Neural cell (in vitro differentiated cells): ENCODE data around the gene PALB2. TPM values are rescaled to one million over a fixed set of nuclear protein-coding genes. Genes with fewer than 3 reads are reported as not detected.

Experiments
- H2AFZ ChIP-seq: fragments of 200-600, 300-800 bp; sonication (generic), shearing (Covaris generic); 2 replicates; pipeline ENCODE4 v1.6.0; 2014; ENCODE audit warnings: low read depth, mild to moderate bottlenecking, antibody characterized with exemption, low read length, moderate library complexity
- H3F3A ChIP-seq: fragments of 200-600 bp; shearing (Covaris generic); 2 replicates; pipeline ENCODE4 v1.6.1; 2016; ENCODE audit warnings: mild to moderate bottlenecking, moderate library complexity, mixed read lengths, antibody characterized with exemption, low read length; ENCODE audit not compliant: insufficient read depth, poor library complexity, severe bottlenecking
- H3K27ac ChIP-seq: fragments of 200-600, 300-800 bp; sonication (generic), shearing (Covaris generic); 2 replicates; pipeline ENCODE4 v1.5.1; 2014; ENCODE audit warnings: mild to moderate bottlenecking, low read length, moderate library complexity
- H3K27me3 ChIP-seq: fragments of 300-800, 200-600 bp; sonication (generic), shearing (Covaris generic); 2 replicates; pipeline ENCODE4 v1.6.0; 2014; ENCODE audit warnings: mild to moderate bottlenecking, low read depth, low read length, moderate library complexity; ENCODE audit not compliant: insufficient read depth
- H3K36me3 ChIP-seq: fragments of 300-800, 200-600 bp; sonication (generic), shearing (Covaris generic); 2 replicates; pipeline ENCODE4 v1.5.1; 2014; ENCODE audit warnings: mild to moderate bottlenecking, antibody characterized with exemption, low read length, moderate library complexity; ENCODE audit not compliant: insufficient read depth
- H3K4me2 ChIP-seq: fragments of 300-800, 200-600 bp; sonication (generic), shearing (Covaris generic); 2 replicates; pipeline ENCODE4 v1.6.0; 2014; ENCODE audit warnings: mild to moderate bottlenecking, low read length
- H3K4me3 ChIP-seq: fragments of 300-800, 200-600 bp; sonication (generic), shearing (Covaris generic); 2 replicates; pipeline ENCODE4 v1.5.1; 2014; ENCODE audit warnings: mild to moderate bottlenecking, low read length, moderate library complexity
- H3K79me2 ChIP-seq: fragments of 200-600 bp; shearing (Covaris generic); replicated peaks from 2 replicates; pipeline ENCODE4 v1.6.0; 2014; ENCODE audit warnings: mild to moderate bottlenecking, low read length, moderate library complexity; ENCODE audit not compliant: insufficient read depth
- H3K9ac ChIP-seq: fragments of 300-800, 200-600 bp; sonication (generic), shearing (Covaris generic); 2 replicates; pipeline ENCODE4 v1.6.1; 2016; ENCODE audit warnings: mild to moderate bottlenecking, low read length, mixed read lengths
- H3K9me2 ChIP-seq: fragments of 200-600 bp; shearing (Covaris generic); 2 replicates; pipeline ENCODE4 v1.6.1; 2016; ENCODE audit warnings: mild to moderate bottlenecking, low read length, mixed read lengths; ENCODE audit not compliant: insufficient read depth
- H3K9me3 ChIP-seq: fragments of 200-600, 300-800 bp; sonication (generic), shearing (Covaris generic); 2 replicates; pipeline ENCODE4 v1.6.1; 2016; ENCODE audit warnings: mild to moderate bottlenecking, mixed run types, low read length, moderate library complexity, mixed read lengths
- H4K20me1 ChIP-seq: fragments of 200-600 bp; shearing (Covaris generic); 2 replicates; pipeline ENCODE4 v1.6.1; 2016; ENCODE audit warnings: mild to moderate bottlenecking, mixed run types; ENCODE audit not compliant: insufficient read depth
- EP300 ChIP-seq: fragments of 450-650 bp; conservative IDR thresholded peaks from 2 replicates; pipeline ENCODE4 v1.6.1; 2014; ENCODE audit warnings: antibody characterized with exemption, mild to moderate bottlenecking, moderate library complexity; ENCODE audit not compliant: poor library complexity, severe bottlenecking
- EZH2 ChIP-seq: fragments of 200-600, 300-800 bp; shearing (Covaris generic), sonication (generic); IDR thresholded peaks from 2 replicates; pipeline ENCODE4 v1.6.1; 2014; ENCODE audit warnings: antibody characterized with exemption, low read length, borderline replicate concordance, mild to moderate bottlenecking; ENCODE audit not compliant: insufficient read depth, poor library complexity, severe bottlenecking
- MXI1 ChIP-seq: fragments of 450-650 bp; conservative IDR thresholded peaks from 2 replicates; pipeline ENCODE4 v1.6.1; 2014; ENCODE audit warnings: antibody characterized with exemption, mild to moderate bottlenecking; ENCODE audit not compliant: poor library complexity, severe bottlenecking
- POLR2AphosphoS5 ChIP-seq: IDR thresholded peaks from 2 replicates; pipeline ENCODE4 v1.6.1; 2012
- RAD21 ChIP-seq: fragments of 450-650 bp; conservative IDR thresholded peaks from 2 replicates; pipeline ENCODE4 v1.6.1; 2014; ENCODE audit warnings: antibody characterized with exemption, mild to moderate bottlenecking, moderate library complexity
- SMC3 ChIP-seq: fragments of 450-650 bp; conservative IDR thresholded peaks from 2 replicates; pipeline ENCODE4 v1.6.1; 2014; ENCODE audit warnings: antibody characterized with exemption, mild to moderate bottlenecking, moderate library complexity; ENCODE audit not compliant: poor library complexity
- TAF1 ChIP-seq: IDR thresholded peaks from 2 replicates; pipeline ENCODE4 v1.6.1; 2012; ENCODE audit warnings: low read depth
- polyA plus RNA-seq: library from polyadenylated mRNA; depleted of rRNA; stranded (reverse); fragments of >200 nt; gene quantifications from 2 replicates; pipeline ENCODE4 v1.2.3, GENCODE V29; 2014
- TF ChIP-seq, protein P1 (sequence below): fragments of 450-650 bp; IDR thresholded peaks from 2 replicates; pipeline ENCODE4 v1.5.1; 2014; ENCODE audit warnings: antibody characterized with exemption, mild to moderate bottlenecking, moderate library complexity; ENCODE audit not compliant: poor library complexity, severe bottlenecking
- TF ChIP-seq, protein P2 (sequence below): IDR thresholded peaks from 2 replicates; pipeline ENCODE4 v1.6.1; 2012; ENCODE audit warnings: borderline replicate concordance

The PALB2 gene
- polyA plus RNA-seq, 1 donor from 2014 or later = 6.5 TPM

DNA sequence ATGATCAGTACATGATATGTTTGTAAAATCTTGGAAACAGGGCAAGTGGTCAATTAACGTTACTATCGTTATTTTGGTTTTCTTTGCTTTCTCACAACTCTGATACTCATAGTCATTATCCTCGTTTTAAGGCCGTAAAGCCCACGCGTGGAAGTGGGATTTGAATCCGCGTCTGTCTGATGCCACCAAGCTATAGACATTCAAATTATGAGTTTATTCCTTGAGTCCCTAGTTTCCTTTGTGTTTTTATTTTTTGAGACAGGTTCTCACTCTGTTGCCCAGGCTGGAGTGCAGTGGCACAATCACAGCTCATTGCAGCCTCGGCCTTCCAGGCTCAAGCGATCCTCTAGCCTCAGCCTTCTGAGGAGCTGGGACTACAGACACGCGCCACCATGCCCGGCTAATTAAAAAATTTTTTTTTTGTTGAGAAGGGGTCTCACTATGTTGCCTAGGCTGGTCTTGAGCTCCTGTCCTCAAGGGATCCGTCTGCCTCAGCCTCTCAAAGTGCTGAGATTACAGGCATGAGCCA, 1.2 kb upstream of the PALB2 start:
- Histone ChIP-seq H3K4me3 (peak overlapping the region; percentile 90), H3K36me3 (peaks cover 8% of the 10 kb centered on the region), H2AFZ (no peak overlapping the region), H3K9me3 (no peaks in the 10 kb centered on the region), H3F3A (no peaks in the 10 kb centered on the region), H3K27ac (peak overlapping the region; percentile 85), H3K9me2 (no peaks in the 10 kb centered on the region), H3K79me2 (peaks cover 41% of the 10 kb centered on the region), H4K20me1 (no peaks in the 10 kb centered on the region), H3K9ac (peak overlapping the region; percentile 87), H3K27me3 (no peaks in the 10 kb centered on the region), H3K4me2 (peak overlapping the region; percentile 48)
- no peak for TF ChIP-seq POLR2AphosphoS5
- TF ChIP-seq EP300 = no peak
- TF ChIP-seq, protein P1, sequence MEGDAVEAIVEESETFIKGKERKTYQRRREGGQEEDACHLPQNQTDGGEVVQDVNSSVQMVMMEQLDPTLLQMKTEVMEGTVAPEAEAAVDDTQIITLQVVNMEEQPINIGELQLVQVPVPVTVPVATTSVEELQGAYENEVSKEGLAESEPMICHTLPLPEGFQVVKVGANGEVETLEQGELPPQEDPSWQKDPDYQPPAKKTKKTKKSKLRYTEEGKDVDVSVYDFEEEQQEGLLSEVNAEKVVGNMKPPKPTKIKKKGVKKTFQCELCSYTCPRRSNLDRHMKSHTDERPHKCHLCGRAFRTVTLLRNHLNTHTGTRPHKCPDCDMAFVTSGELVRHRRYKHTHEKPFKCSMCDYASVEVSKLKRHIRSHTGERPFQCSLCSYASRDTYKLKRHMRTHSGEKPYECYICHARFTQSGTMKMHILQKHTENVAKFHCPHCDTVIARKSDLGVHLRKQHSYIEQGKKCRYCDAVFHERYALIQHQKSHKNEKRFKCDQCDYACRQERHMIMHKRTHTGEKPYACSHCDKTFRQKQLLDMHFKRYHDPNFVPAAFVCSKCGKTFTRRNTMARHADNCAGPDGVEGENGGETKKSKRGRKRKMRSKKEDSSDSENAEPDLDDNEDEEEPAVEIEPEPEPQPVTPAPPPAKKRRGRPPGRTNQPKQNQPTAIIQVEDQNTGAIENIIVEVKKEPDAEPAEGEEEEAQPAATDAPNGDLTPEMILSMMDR = no peak
- TF ChIP-seq RAD21 = no peak

DNA sequence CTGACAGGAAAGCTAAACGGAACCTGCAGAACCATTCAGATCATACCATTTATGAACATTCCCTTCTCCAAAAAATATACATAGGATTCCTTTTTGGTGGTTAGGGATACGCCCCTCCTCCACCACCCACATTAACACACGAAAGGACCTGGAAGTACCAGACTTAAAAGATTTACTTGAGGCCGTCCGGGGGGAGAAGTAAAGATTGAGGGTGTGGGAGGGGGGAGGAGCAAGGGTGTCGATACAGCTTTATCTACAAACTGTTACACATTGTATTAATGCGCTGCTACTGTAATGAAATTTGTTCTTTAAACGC, 537 bp downstream of the PALB2 start:
- H3K4me3 ChIP-seq = peak overlapping the region; percentile 90
- H3K9me3 ChIP-seq = no peaks in the 10 kb centered on the region
- H3K79me2 ChIP-seq = peaks cover 27% of the 10 kb centered on the region
- H4K20me1 ChIP-seq = no peaks in the 10 kb centered on the region
- H2AFZ ChIP-seq = peak overlapping the region; percentile 97
- H3K9me2 ChIP-seq = no peaks in the 10 kb centered on the region
- H3K9ac ChIP-seq = peak overlapping the region; percentile 87
- peaks cover 4% of the 10 kb centered on the region for H3K36me3 ChIP-seq
- H3K27me3 ChIP-seq = no peaks in the 10 kb centered on the region
- no peaks in the 10 kb centered on the region for H3F3A ChIP-seq
- H3K27ac ChIP-seq = peak overlapping the region; percentile 67
- peak overlapping the region; percentile 28 for H3K4me2 ChIP-seq
- TF ChIP-seq POLR2AphosphoS5 = no peak
- TF ChIP-seq, protein P1 = no peak
- no peak for TF ChIP-seq TAF1
- TF ChIP-seq, protein P2, sequence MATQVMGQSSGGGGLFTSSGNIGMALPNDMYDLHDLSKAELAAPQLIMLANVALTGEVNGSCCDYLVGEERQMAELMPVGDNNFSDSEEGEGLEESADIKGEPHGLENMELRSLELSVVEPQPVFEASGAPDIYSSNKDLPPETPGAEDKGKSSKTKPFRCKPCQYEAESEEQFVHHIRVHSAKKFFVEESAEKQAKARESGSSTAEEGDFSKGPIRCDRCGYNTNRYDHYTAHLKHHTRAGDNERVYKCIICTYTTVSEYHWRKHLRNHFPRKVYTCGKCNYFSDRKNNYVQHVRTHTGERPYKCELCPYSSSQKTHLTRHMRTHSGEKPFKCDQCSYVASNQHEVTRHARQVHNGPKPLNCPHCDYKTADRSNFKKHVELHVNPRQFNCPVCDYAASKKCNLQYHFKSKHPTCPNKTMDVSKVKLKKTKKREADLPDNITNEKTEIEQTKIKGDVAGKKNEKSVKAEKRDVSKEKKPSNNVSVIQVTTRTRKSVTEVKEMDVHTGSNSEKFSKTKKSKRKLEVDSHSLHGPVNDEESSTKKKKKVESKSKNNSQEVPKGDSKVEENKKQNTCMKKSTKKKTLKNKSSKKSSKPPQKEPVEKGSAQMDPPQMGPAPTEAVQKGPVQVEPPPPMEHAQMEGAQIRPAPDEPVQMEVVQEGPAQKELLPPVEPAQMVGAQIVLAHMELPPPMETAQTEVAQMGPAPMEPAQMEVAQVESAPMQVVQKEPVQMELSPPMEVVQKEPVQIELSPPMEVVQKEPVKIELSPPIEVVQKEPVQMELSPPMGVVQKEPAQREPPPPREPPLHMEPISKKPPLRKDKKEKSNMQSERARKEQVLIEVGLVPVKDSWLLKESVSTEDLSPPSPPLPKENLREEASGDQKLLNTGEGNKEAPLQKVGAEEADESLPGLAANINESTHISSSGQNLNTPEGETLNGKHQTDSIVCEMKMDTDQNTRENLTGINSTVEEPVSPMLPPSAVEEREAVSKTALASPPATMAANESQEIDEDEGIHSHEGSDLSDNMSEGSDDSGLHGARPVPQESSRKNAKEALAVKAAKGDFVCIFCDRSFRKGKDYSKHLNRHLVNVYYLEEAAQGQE = no peak
- no peak for TF ChIP-seq EP300
- TF ChIP-seq EZH2 = no peak
- no peak for TF ChIP-seq MXI1
- no peak for TF ChIP-seq SMC3
- no peak for TF ChIP-seq RAD21
